Measurements from ENCODE around the gene SOCS6. TPM values are rescaled to one million over a fixed set of nuclear protein-coding genes. Genes with fewer than 3 reads are reported as not detected.
"Not testable (repeated sequence)": the region's sequence is repeated elsewhere in the genome, so short reads cannot be mapped to it uniquely, and the experiment has no call there.

The SOCS6 gene
- total and polyA plus RNA-seq, 12 donors: 6.1 to 31.8 (median 20.0) TPM

GRCh38 chr18:70338890-70339289 is 50.0 kb downstream of the SOCS6 start:
- intact Hi-C loops (cut with DNase I): loop anchor here in 1 of 10 donors (10.0 kb wide), 1 partner anchor 76 kb away; no protein-coding TSS in a partner anchor
- H3K27ac ChIP-seq: no peak overlapping the region

GRCh38 chr18:70339915-70340314 is 51.1 kb downstream of the SOCS6 start:
- ATAC-seq: no peak
- TF ChIP-seq CTCF (IDR thresholded peaks at IDR 0.05): no peak
- Histone ChIP-seq H3K36me3 (peaks cover 0 to 49% (median 3%) of the 10 kb centered on the region in 9 donors), H3K9me3 (peaks cover 0 to 17% (median under 1%) of the 10 kb centered on the region in 11 donors), H3K4me1 (peaks cover 0 to 12% (median 0%) of the 10 kb centered on the region in 9 donors), H3K4me3 (no peak overlapping the region), H3K27ac (no peak overlapping the region), H3K27me3 (no peaks in the 10 kb centered on the region)
- DNase-seq: no peak
- intact Hi-C loops (cut with DNase I): loop anchor here in 1 of 10 donors (10.0 kb wide), 1 partner anchor 75 kb away; no protein-coding TSS in a partner anchor

More at GRCh38 chr18:70338890-70339289, 50.0 kb downstream of the SOCS6 start:
- Histone ChIP-seq H3K4me1 (peaks cover 0 to 19% (median 0%) of the 10 kb centered on the region in 9 donors), H3K27me3 (no peaks in the 10 kb centered on the region), H3K4me3 (no peak overlapping the region), H3K9me3 (peaks cover 0 to 21% (median 9%) of the 10 kb centered on the region in 11 donors), H3K36me3 (peaks cover 0 to 54% (median 3%) of the 10 kb centered on the region in 9 donors)
- DNase-seq (no peak), ATAC-seq (no peak)
- TF ChIP-seq CTCF (IDR thresholded peaks at IDR 0.05): no peak

GRCh38 chr18:70348481-70348880 is 59.6 kb downstream of the SOCS6 start:
- ATAC-seq; H3K27me3 ChIP-seq; H3K27ac ChIP-seq; H3K4me3 ChIP-seq; H3K4me1 ChIP-seq; H3K9me3 ChIP-seq; intact Hi-C loops (cut with DNase I); DNase-seq: not testable (repeated sequence)
- peaks cover 0 to 60% (median 6%) of the 10 kb centered on the region in 9 donors for H3K36me3 ChIP-seq
- 91 to 96% methylated on average over 3 of the region's 3 CpGs for WGBS, 2 donors

- intact Hi-C loops (cut with DNase I): no loop called here
- DNase-seq (no peak), ATAC-seq (no peak)
- Histone ChIP-seq H3K27me3 (no peaks in the 10 kb centered on the region), H3K4me3 (no peak overlapping the region), H3K36me3 (peaks cover 0 to 68% (median 6%) of the 10 kb centered on the region in 9 donors), H3K9me3 (peaks cover 0 to 13% (median 0%) of the 10 kb centered on the region in 11 donors), H3K4me1 (no peaks in the 10 kb centered on the region), H3K27ac (no peak overlapping the region)
- no peak for TF ChIP-seq CTCF (IDR thresholded peaks at IDR 0.05)
Observed at GRCh38 chr18:70349316-70349715, 60.5 kb downstream of the SOCS6 start.

- Histone ChIP-seq H3K27ac (no peak overlapping the region), H3K4me3 (no peak overlapping the region), H3K9me3 (peaks cover 0 to 25% (median 0%) of the 10 kb centered on the region in 11 donors), H3K4me1 (peaks cover 0 to 4% (median 0%) of the 10 kb centered on the region in 9 donors), H3K27me3 (no peaks in the 10 kb centered on the region), H3K36me3 (peaks cover 0 to 50% (median 6%) of the 10 kb centered on the region in 9 donors)
- ATAC-seq (no peak), DNase-seq (no peak)
- 88 to 91% methylated on average over 4 of the region's 4 CpGs for WGBS, 2 donors
- intact Hi-C loops (cut with DNase I): no loop called here
- no peak for TF ChIP-seq CTCF (IDR thresholded peaks at IDR 0.05)
Observed at GRCh38 chr18:70354080-70354479, 65.2 kb downstream of the SOCS6 start.
